GM23338 (cell line): Measurements from ENCODE around the gene CDC14A. TPM values are rescaled to one million over a fixed set of nuclear protein-coding genes. Genes with fewer than 3 reads are reported as not detected.

ENCODE experiments used
- ATAC-seq: fragments of 200-7000 bp; cut with Tn5 transposase; 3 replicates; pipeline ENCODE4 v1.9.1; 2020
- DNase-seq: peaks from one replicate; pipeline ENCODE4 v3.0.0-alpha.2; 2015; ENCODE audit warnings: low spot score
- H2AFZ ChIP-seq: fragments of 200-600 bp; sonication (generic); 2 replicates; pipeline ENCODE4 v1.8.0; 2016; ENCODE audit warnings: antibody characterized with exemption, mild to moderate bottlenecking, moderate library complexity
- H3F3A ChIP-seq: fragments of 200-600 bp; sonication (generic); replicated peaks from 2 replicates; pipeline ENCODE4 v1.8.0; 2017; ENCODE audit warnings: antibody characterized with exemption, mixed run types, low read depth
- H3K27ac ChIP-seq: fragments of 200-600 bp; sonication (generic); 2 replicates; pipeline ENCODE4 v1.6.1; 2016; ENCODE audit warnings: low read depth
- H3K27me3 ChIP-seq: fragments of 200-600 bp; sonication (generic); 2 replicates; pipeline ENCODE4 v1.8.0; 2016; ENCODE audit warnings: mild to moderate bottlenecking, mixed run types, moderate library complexity; ENCODE audit not compliant: insufficient read depth
- H3K36me3 ChIP-seq: fragments of 200-600 bp; sonication (generic); 2 replicates; pipeline ENCODE4 v1.8.0; 2016; ENCODE audit warnings: mild to moderate bottlenecking; ENCODE audit not compliant: insufficient read depth
- H3K4me1 ChIP-seq: fragments of 200-600 bp; sonication (generic); 2 replicates; pipeline ENCODE4 v1.8.0; 2016; ENCODE audit warnings: mild to moderate bottlenecking, moderate library complexity; ENCODE audit not compliant: insufficient read depth
- H3K4me2 ChIP-seq: fragments of 200-600 bp; sonication (generic); 2 replicates; pipeline ENCODE4 v1.7.1; 2017; ENCODE audit warnings: mixed run types
- H3K4me3 ChIP-seq: fragments of 200-600 bp; sonication (generic); 2 replicates; pipeline ENCODE4 v1.6.1; 2016; ENCODE audit warnings: mixed run types
- H3K79me2 ChIP-seq: fragments of 200-600 bp; sonication (generic); replicated peaks from 2 replicates; pipeline ENCODE4 v1.8.0; 2017; ENCODE audit warnings: mild to moderate bottlenecking; ENCODE audit not compliant: insufficient read depth
- H3K9me2 ChIP-seq: fragments of 200-600 bp; sonication (generic); 2 replicates; pipeline ENCODE4 v1.8.0; 2017; ENCODE audit not compliant: insufficient read depth
- H4K20me1 ChIP-seq: fragments of 200-600 bp; sonication (generic); replicated peaks from 2 replicates; pipeline ENCODE4 v1.8.0; 2017; ENCODE audit warnings: mild to moderate bottlenecking; ENCODE audit not compliant: insufficient read depth
- H3K27ac Mint-ChIP-seq: 2 replicates; pipeline ENCODE4 v1.8.0; 2020; ENCODE audit warnings: inconsistent platforms, mild to moderate bottlenecking, moderate library complexity, mixed read lengths
- H3K27me3 Mint-ChIP-seq: 3 replicates; pipeline ENCODE4 v1.8.0; 2022; ENCODE audit warnings: low read depth, mild to moderate bottlenecking, moderate library complexity, mixed read lengths, inconsistent platforms; ENCODE audit not compliant: insufficient read depth, poor library complexity
- H3K36me3 Mint-ChIP-seq: 3 replicates; pipeline ENCODE4 v1.8.0; 2021; ENCODE audit warnings: low read depth, mild to moderate bottlenecking, inconsistent platforms, moderate library complexity, mixed read lengths
- H3K4me1 Mint-ChIP-seq: 3 replicates; pipeline ENCODE4 v1.8.0; 2020; ENCODE audit warnings: mild to moderate bottlenecking, inconsistent platforms, mixed read lengths
- H3K4me3 Mint-ChIP-seq: 3 replicates; pipeline ENCODE4 v1.8.0; 2021; ENCODE audit warnings: moderate library complexity, mild to moderate bottlenecking, inconsistent platforms, mixed read lengths
- H3K9me3 Mint-ChIP-seq: 3 replicates; pipeline ENCODE4 v1.8.0; 2020; ENCODE audit warnings: moderate library complexity, mild to moderate bottlenecking, inconsistent platforms, mixed read lengths
- CREB1 ChIP-seq: fragments of 250-450 bp; sonication (Bioruptor Pico); IDR thresholded peaks from 2 replicates; pipeline ENCODE4 v1.5.0; 2020; ENCODE audit warnings: low read depth, mild to moderate bottlenecking, moderate library complexity
- CTCF ChIP-seq, 2 experiments: fragments of 200-600 bp in 1 of 2; sonication (generic) in 1 of 2; conservative IDR thresholded peaks; 2 replicates each; pipeline versions ENCODE4 v1.5.1 to v1.6.1; 2016 to 2017; ENCODE audit warnings: antibody characterized with exemption in 2 of 2, low read depth in 2 of 2, mild to moderate bottlenecking in 2 of 2, moderate library complexity in 1 of 2
- POLR2AphosphoS5 ChIP-seq: IDR thresholded peaks from 2 replicates; pipeline ENCODE4 v1.6.1; 2016; ENCODE audit warnings: antibody characterized with exemption, low read depth
- STAT1 ChIP-seq: IDR thresholded peaks from one replicate; pipeline ENCODE4 v1.6.1; 2016; ENCODE audit warnings: antibody characterized with exemption; ENCODE audit not compliant: unreplicated experiment
- ZNF114 ChIP-seq: fragments of 250-450 bp; sonication (Bioruptor Pico); IDR thresholded peaks from 2 replicates; pipeline ENCODE4 v1.5.0; 2020; ENCODE audit warnings: mild to moderate bottlenecking, moderate library complexity
- ZNF331 ChIP-seq: fragments of 250-450 bp; sonication (Bioruptor Pico); IDR thresholded peaks from 2 replicates; pipeline ENCODE4 v1.5.0; 2020; ENCODE audit warnings: low read depth, mild to moderate bottlenecking, moderate library complexity
- polyA plus RNA-seq: library from polyadenylated mRNA; unstranded; fragments of >200 nt; fragmentation: Nextera tagmentation; extraction: Ambion mirVana; gene quantifications from 2 replicates; pipeline ENCODE4 v1.2.1, GENCODE V29; 2016
- total RNA-seq: library from RNA; depleted of rRNA; stranded (reverse); fragments of >200 nt; shearing (Covaris generic); gene quantifications from 2 replicates; pipeline ENCODE4 v1.2.3, GENCODE V29; 2014
- TF ChIP-seq, protein P1 (sequence below): IDR thresholded peaks from one replicate; pipeline ENCODE4 v1.6.1; 2018; ENCODE audit warnings: antibody characterized with exemption; ENCODE audit not compliant: unreplicated experiment
- TF ChIP-seq, protein P2 (sequence below): IDR thresholded peaks from 2 replicates; pipeline ENCODE4 v1.6.1; 2016; ENCODE audit warnings: antibody characterized with exemption

CDC14A gene
- total and polyA plus RNA-seq, 2 experiments from 2014 or later, result 11.1 to 20.8 TPM

DNA sequence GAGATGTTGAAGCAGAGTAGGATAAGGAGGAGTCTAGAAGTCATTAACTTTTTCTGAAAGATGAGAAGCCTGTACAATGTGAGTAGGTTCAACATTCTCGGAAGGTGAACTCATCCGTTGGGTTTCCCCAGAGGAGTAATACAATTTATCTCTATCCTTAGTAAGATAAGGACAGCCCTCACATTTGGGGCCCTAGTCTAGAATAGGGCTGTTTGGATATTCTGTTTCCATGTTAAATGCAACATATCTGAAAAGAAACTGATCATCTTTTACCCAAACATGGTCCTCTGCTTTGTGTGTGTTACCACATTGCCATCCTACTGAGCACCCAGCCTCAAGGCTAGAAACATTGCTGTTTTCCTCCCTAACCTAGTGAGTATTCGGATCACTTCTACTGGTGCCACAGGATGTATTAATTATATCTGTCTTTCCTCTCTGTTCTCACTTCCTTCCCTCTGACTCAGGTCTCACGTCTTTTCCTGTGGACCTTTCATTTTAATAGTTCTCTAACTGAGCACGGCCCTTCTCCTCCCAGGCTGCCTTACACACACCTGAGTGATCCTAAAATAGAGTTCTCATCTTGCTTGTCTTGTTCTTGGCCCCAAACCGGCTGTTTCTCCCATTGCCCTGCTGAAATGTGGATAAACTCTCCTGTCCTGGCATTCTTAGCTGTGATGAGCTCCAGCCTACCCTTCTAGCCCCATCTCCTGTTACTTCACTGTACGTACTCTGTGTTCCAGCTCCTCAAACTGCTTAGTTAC lies 91.7 kb downstream of the CDC14A start:
- no peaks in the 10 kb centered on the region for H4K20me1 ChIP-seq
- no peak overlapping the region for H3K4me3 Mint-ChIP-seq
- no peak for DNase-seq
- H3K27me3 ChIP-seq, result no peaks in the 10 kb centered on the region
- H3K4me3 ChIP-seq, result no peak overlapping the region
- H3K27ac ChIP-seq, result no peak overlapping the region
- no peak for ATAC-seq
- no peaks in the 10 kb centered on the region for H3K36me3 ChIP-seq
- TF ChIP-seq, protein P1, sequence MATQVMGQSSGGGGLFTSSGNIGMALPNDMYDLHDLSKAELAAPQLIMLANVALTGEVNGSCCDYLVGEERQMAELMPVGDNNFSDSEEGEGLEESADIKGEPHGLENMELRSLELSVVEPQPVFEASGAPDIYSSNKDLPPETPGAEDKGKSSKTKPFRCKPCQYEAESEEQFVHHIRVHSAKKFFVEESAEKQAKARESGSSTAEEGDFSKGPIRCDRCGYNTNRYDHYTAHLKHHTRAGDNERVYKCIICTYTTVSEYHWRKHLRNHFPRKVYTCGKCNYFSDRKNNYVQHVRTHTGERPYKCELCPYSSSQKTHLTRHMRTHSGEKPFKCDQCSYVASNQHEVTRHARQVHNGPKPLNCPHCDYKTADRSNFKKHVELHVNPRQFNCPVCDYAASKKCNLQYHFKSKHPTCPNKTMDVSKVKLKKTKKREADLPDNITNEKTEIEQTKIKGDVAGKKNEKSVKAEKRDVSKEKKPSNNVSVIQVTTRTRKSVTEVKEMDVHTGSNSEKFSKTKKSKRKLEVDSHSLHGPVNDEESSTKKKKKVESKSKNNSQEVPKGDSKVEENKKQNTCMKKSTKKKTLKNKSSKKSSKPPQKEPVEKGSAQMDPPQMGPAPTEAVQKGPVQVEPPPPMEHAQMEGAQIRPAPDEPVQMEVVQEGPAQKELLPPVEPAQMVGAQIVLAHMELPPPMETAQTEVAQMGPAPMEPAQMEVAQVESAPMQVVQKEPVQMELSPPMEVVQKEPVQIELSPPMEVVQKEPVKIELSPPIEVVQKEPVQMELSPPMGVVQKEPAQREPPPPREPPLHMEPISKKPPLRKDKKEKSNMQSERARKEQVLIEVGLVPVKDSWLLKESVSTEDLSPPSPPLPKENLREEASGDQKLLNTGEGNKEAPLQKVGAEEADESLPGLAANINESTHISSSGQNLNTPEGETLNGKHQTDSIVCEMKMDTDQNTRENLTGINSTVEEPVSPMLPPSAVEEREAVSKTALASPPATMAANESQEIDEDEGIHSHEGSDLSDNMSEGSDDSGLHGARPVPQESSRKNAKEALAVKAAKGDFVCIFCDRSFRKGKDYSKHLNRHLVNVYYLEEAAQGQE, result no peak
- TF ChIP-seq STAT1 (no peak), ZNF331 (CRISPR knock-in tag) (no peak), POLR2AphosphoS5 (no peak), CREB1 (CRISPR knock-in tag) (no peak), CTCF (conservative IDR thresholded peaks at IDR 0.05; ENCODE audit: low read depth in 2 of 2) (0 out of 4 replicates have a peak, but pooled peaks of 1 of the 2 experiments have one; percentile 2)
- TF ChIP-seq, protein P2, sequence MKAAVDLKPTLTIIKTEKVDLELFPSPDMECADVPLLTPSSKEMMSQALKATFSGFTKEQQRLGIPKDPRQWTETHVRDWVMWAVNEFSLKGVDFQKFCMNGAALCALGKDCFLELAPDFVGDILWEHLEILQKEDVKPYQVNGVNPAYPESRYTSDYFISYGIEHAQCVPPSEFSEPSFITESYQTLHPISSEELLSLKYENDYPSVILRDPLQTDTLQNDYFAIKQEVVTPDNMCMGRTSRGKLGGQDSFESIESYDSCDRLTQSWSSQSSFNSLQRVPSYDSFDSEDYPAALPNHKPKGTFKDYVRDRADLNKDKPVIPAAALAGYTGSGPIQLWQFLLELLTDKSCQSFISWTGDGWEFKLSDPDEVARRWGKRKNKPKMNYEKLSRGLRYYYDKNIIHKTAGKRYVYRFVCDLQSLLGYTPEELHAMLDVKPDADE, result no peak
- H3K79me2 ChIP-seq, result no peaks in the 10 kb centered on the region
- peaks cover 10% of the 10 kb centered on the region for H3K4me1 ChIP-seq
- no peaks in the 10 kb centered on the region for H3K9me3 Mint-ChIP-seq
- peaks cover 11% of the 10 kb centered on the region for H3K4me1 Mint-ChIP-seq
- H3K27me3 Mint-ChIP-seq, result no peaks in the 10 kb centered on the region
- no peak overlapping the region for H2AFZ ChIP-seq
- no peak overlapping the region for H3K27ac Mint-ChIP-seq
- H3K9me2 ChIP-seq, result no peaks in the 10 kb centered on the region
- no peaks in the 10 kb centered on the region; the same call in 2 of the 3 replicates for H3K36me3 Mint-ChIP-seq
- H3F3A ChIP-seq, result no peaks in the 10 kb centered on the region
- no peak overlapping the region for H3K4me2 ChIP-seq

GRCh38 chr1:100445565-100445964 lies 93.3 kb downstream of the CDC14A start:
- no peaks in the 10 kb centered on the region; the same call in 1 of the 3 replicates for H3K4me1 Mint-ChIP-seq
- no peaks in the 10 kb centered on the region; the same call in 2 of the 3 replicates for H3K36me3 Mint-ChIP-seq
- no peak for ATAC-seq
- H3K36me3 ChIP-seq, result no peaks in the 10 kb centered on the region
- no peak overlapping the region for H3K4me3 Mint-ChIP-seq
- no peaks in the 10 kb centered on the region for H3K9me2 ChIP-seq
- no peak overlapping the region for H2AFZ ChIP-seq
- H3K79me2 ChIP-seq, result no peaks in the 10 kb centered on the region
- no peaks in the 10 kb centered on the region for H3K27me3 Mint-ChIP-seq
- no peaks in the 10 kb centered on the region for H3K27me3 ChIP-seq
- no peak overlapping the region for H3K4me2 ChIP-seq
- no peaks in the 10 kb centered on the region for H4K20me1 ChIP-seq
- H3K4me3 ChIP-seq, result no peak overlapping the region
- no peaks in the 10 kb centered on the region for H3K9me3 Mint-ChIP-seq
- H3K4me1 ChIP-seq, result no peaks in the 10 kb centered on the region
- H3K27ac Mint-ChIP-seq, result no peak overlapping the region
- H3F3A ChIP-seq, result no peaks in the 10 kb centered on the region
- DNase-seq, result no peak
- no peak overlapping the region for H3K27ac ChIP-seq
- TF ChIP-seq POLR2AphosphoS5, result no peak
- TF ChIP-seq, protein P1, result no peak
- no peak for TF ChIP-seq ZNF114 (CRISPR knock-in tag)
- TF ChIP-seq ZNF331 (CRISPR knock-in tag), result no peak
- TF ChIP-seq STAT1, result no peak
- TF ChIP-seq, protein P2, result no peak
- TF ChIP-seq CTCF (conservative IDR thresholded peaks at IDR 0.05; ENCODE audit: low read depth in 2 of 2), result no peak
